Ramos (cell line): ENCODE measurements around the gene SYT6.
"Not testable (repeated sequence)": the region's sequence is repeated elsewhere in the genome, so short reads cannot be mapped to it uniquely, and the experiment has no call there.

Experiments
- in situ Hi-C: fragments of 300-500 bp; cut with MboI; formaldehyde crosslinking; loops from one replicate; pipeline ENCODE4 v1.14.3; 2022; ENCODE audit warnings: low sequenced_read_pairs; ENCODE audit not compliant: unreplicated experiment

Gene SYT6

GRCh38 chr1:114078116-114078515 is 75.6 kb downstream of the SYT6 start:
- in situ Hi-C loops, result no loop called here

- in situ Hi-C loops, result no loop called here
Observed at GRCh38 chr1:114077188-114077587, 76.5 kb downstream of the SYT6 start.

- in situ Hi-C loops, result no loop called here
Observed at GRCh38 chr1:114076308-114076707, 77.4 kb downstream of the SYT6 start.

GRCh38 chr1:114075546-114076242 is 78.0 kb downstream of the SYT6 start:
- in situ Hi-C loops, result no loop called here

- in situ Hi-C loops, result no loop called here
Observed at GRCh38 chr1:114075105-114075504, 78.6 kb downstream of the SYT6 start.

- in situ Hi-C loops, result no loop called here
Observed at GRCh38 chr1:114072246-114072645, 81.4 kb downstream of the SYT6 start.

GRCh38 chr1:114069762-114070161 is 83.9 kb downstream of the SYT6 start:
- in situ Hi-C loops, result not testable (repeated sequence)

- in situ Hi-C loops, result not testable (repeated sequence)
Observed at GRCh38 chr1:114068684-114069083, 85.0 kb downstream of the SYT6 start.

GRCh38 chr1:114065671-114066070 is 88.0 kb downstream of the SYT6 start:
- in situ Hi-C loops, result not testable (repeated sequence)

- in situ Hi-C loops, result no loop called here
Observed at GRCh38 chr1:114063544-114063943, 90.1 kb downstream of the SYT6 start.

- in situ Hi-C loops, result no loop called here
Observed at GRCh38 chr1:114062477-114063099, 91.1 kb downstream of the SYT6 start.

- in situ Hi-C loops, result no loop called here
Observed at GRCh38 chr1:114061121-114061830, 92.4 kb downstream of the SYT6 start.

- in situ Hi-C loops, result not testable (repeated sequence)
Observed at GRCh38 chr1:114058236-114058635, 95.4 kb downstream of the SYT6 start.

GRCh38 chr1:114054148-114054547 is 99.5 kb downstream of the SYT6 start:
- in situ Hi-C loops, result no loop called here

- in situ Hi-C loops, result no loop called here
Observed at GRCh38 chr1:114048232-114048631, 105.4 kb downstream of the SYT6 start.

- in situ Hi-C loops, result no loop called here
Observed at GRCh38 chr1:114043548-114043947, 110.1 kb downstream of the SYT6 start.

GRCh38 chr1:114043054-114043453 is 110.6 kb downstream of the SYT6 start:
- in situ Hi-C loops, result no loop called here

GRCh38 chr1:114040273-114041015 is 113.2 kb downstream of the SYT6 start:
- in situ Hi-C loops, result no loop called here
